ENCODE measurements around the gene KRTAP1-4.

GRCh38 chr17:41016578-41017215, 13.3 kb downstream of the KRTAP1-4 start:
- TF ChIP-seq CTCF (IDR thresholded peaks at IDR 0.05): no peak
- TF ChIP-seq ZFX (IDR thresholded peaks at IDR 0.05; ENCODE audit: borderline replicate concordance): no peak

Data from 22Rv1 (cell line).